Fibroblast of lung (primary cell): ENCODE measurements around the gene CIB4. TPM values are rescaled to one million over a fixed set of nuclear protein-coding genes. Genes with fewer than 3 reads are reported as not detected.

Source experiments
- DNase-seq, 2 donors: peaks; one replicate each; pipeline versions ENCODE4 v3.0.0 to v3.0.0-alpha.2; 2010; ENCODE audit warnings: low read depth in 2 of 2
- H2AFZ ChIP-seq: 2 replicates; pipeline ENCODE4 v1.5.1; 2012; ENCODE audit warnings: low read length, control low read depth, inconsistent platforms
- H3K27ac ChIP-seq: 2 replicates; pipeline ENCODE4 v1.5.1; 2011; ENCODE audit warnings: low read length, control low read depth; ENCODE audit not compliant: insufficient read depth
- H3K27me3 ChIP-seq: 2 replicates; pipeline ENCODE4 v1.5.1; 2011; ENCODE audit warnings: mild to moderate bottlenecking, low read length; ENCODE audit not compliant: control insufficient read depth, insufficient read depth
- H3K36me3 ChIP-seq: 2 replicates; pipeline ENCODE4 v1.5.1; 2011; ENCODE audit warnings: low read length; ENCODE audit not compliant: control insufficient read depth, insufficient read depth
- H3K4me1 ChIP-seq: 2 replicates; pipeline ENCODE4 v1.5.1; 2011; ENCODE audit warnings: low read length; ENCODE audit not compliant: control insufficient read depth, insufficient read depth; ENCODE audit errors: extremely low read depth
- H3K4me2 ChIP-seq: 2 replicates; pipeline ENCODE4 v1.5.1; 2011; ENCODE audit warnings: low read length, control low read depth; ENCODE audit not compliant: insufficient read depth; ENCODE audit errors: extremely low read depth
- H3K4me3 ChIP-seq, 4 experiments: fragments of 200-600 bp in 1 of 4; sonication (generic) in 1 of 4; replicated peaks in 1 of 4; 2 replicates each; pipeline ENCODE4 v1.5.1; 2011 to 2016; ENCODE audit warnings: low read length in 4 of 4, low read depth in 3 of 4, mild to moderate bottlenecking in 3 of 4, control low read depth in 2 of 4, inconsistent platforms in 1 of 4, mixed read lengths in 1 of 4; ENCODE audit not compliant: insufficient read depth in 1 of 4; ENCODE audit errors: control extremely low read depth in 1 of 4
- H3K79me2 ChIP-seq: 2 replicates; pipeline ENCODE4 v1.5.1; 2012; ENCODE audit warnings: mild to moderate bottlenecking, low read length, inconsistent platforms; ENCODE audit not compliant: control insufficient read depth, insufficient read depth
- H3K9ac ChIP-seq: 2 replicates; pipeline ENCODE4 v1.5.1; 2011; ENCODE audit warnings: mild to moderate bottlenecking, low read length, control low read depth; ENCODE audit not compliant: insufficient read depth
- H3K9me3 ChIP-seq: 2 replicates; pipeline ENCODE4 v1.5.1; 2012; ENCODE audit warnings: low read depth, low read length; ENCODE audit not compliant: control insufficient read depth, insufficient read depth
- H4K20me1 ChIP-seq: 2 replicates; pipeline ENCODE4 v1.5.1; 2011; ENCODE audit warnings: low read length; ENCODE audit not compliant: control insufficient read depth, insufficient read depth; ENCODE audit errors: extremely low read depth
- CTCF ChIP-seq, 2 donors: IDR thresholded peaks in 1 of 2; conservative IDR thresholded peaks in 1 of 2; 1 replicate in 1 of 2; 2 replicates in 1 of 2; pipeline ENCODE4 v1.5.1; 2011 to 2012; ENCODE audit warnings: low read length in 2 of 2, control low read depth in 1 of 2, inconsistent platforms in 1 of 2, low read depth in 1 of 2, mild to moderate bottlenecking in 1 of 2
- EZH2 ChIP-seq: IDR thresholded peaks from 2 replicates; pipeline ENCODE4 v1.5.1; 2012; ENCODE audit warnings: low read length, control low read depth, mild to moderate bottlenecking; ENCODE audit errors: missing control alignments
- polyA plus RNA-seq, 2 donors: library from polyadenylated mRNA; depleted of rRNA in 1 of 2; stranded (reverse) in 1 of 2; unstranded in 1 of 2; fragments of >200 nt; gene quantifications; 2 replicates each; pipeline ENCODE4 v1.2.1, GENCODE V29; 2011 to 2012; ENCODE audit warnings: missing spikeins in 1 of 2
- total RNA-seq: library from RNA; depleted of rRNA; stranded (reverse); fragments of >200 nt; gene quantifications from 2 replicates; pipeline ENCODE4 v1.2.1, GENCODE V29; 2014

CIB4 gene
- total and polyA plus RNA-seq, 2 donors (not counting 1 experiment from before 2014, with no cell fraction given), result not detected

GRCh38 chr2:26571316-26571715 is 69.8 kb downstream of the CIB4 start:
- Histone ChIP-seq H3K4me3 (no peak overlapping the region), H3K4me2 (no peak overlapping the region), H3K9me3 (no peaks in the 10 kb centered on the region), H3K27me3 (peaks cover 32% of the 10 kb centered on the region), H2AFZ (no peak overlapping the region), H3K79me2 (no peaks in the 10 kb centered on the region), H3K36me3 (no peaks in the 10 kb centered on the region), H4K20me1 (no peaks in the 10 kb centered on the region), H3K9ac (no peak overlapping the region), H3K27ac (no peak overlapping the region), H3K4me1 (no peaks in the 10 kb centered on the region)
- no peak for TF ChIP-seq EZH2
- DNase-seq, result no peak

- H3K79me2 ChIP-seq, result no peaks in the 10 kb centered on the region
- H2AFZ ChIP-seq, result no peak overlapping the region
- no peaks in the 10 kb centered on the region for H3K9me3 ChIP-seq
- H3K9ac ChIP-seq, result no peak overlapping the region
- no peak for TF ChIP-seq CTCF (conservative IDR thresholded peaks at IDR 0.05 in 1 of 2, IDR thresholded peaks at IDR 0.05 in 1 of 2; ENCODE audit: low read depth in 1 of 2, low read length in 2 of 2)
- no peak for TF ChIP-seq EZH2
- no peaks in the 10 kb centered on the region for H3K36me3 ChIP-seq
- H4K20me1 ChIP-seq, result no peaks in the 10 kb centered on the region
- peaks cover 39% of the 10 kb centered on the region for H3K27me3 ChIP-seq
- no peaks in the 10 kb centered on the region for H3K4me1 ChIP-seq
- no peak overlapping the region for H3K27ac ChIP-seq
- DNase-seq, result no peak
- no peak overlapping the region for H3K4me2 ChIP-seq
- H3K4me3 ChIP-seq, result no peak overlapping the region
Measured at GRCh38 chr2:26570083-26570430, 71.1 kb downstream of the CIB4 start.

GRCh38 chr2:26569216-26570082 is 71.7 kb downstream of the CIB4 start:
- Histone ChIP-seq H3K36me3 (no peaks in the 10 kb centered on the region), H3K9me3 (no peaks in the 10 kb centered on the region), H3K27me3 (peaks cover 42% of the 10 kb centered on the region), H3K4me2 (no peak overlapping the region), H3K4me3 (no peak overlapping the region), H3K9ac (no peak overlapping the region), H3K79me2 (no peaks in the 10 kb centered on the region), H4K20me1 (no peaks in the 10 kb centered on the region), H2AFZ (no peak overlapping the region), H3K27ac (no peak overlapping the region), H3K4me1 (no peaks in the 10 kb centered on the region)
- TF ChIP-seq CTCF (conservative IDR thresholded peaks at IDR 0.05 in 1 of 2, IDR thresholded peaks at IDR 0.05 in 1 of 2; ENCODE audit: low read depth in 1 of 2, low read length in 2 of 2) (no peak), EZH2 (no peak)
- no peak for DNase-seq
